ENCODE measurements around the gene PIK3R6. TPM values are rescaled to one million over a fixed set of nuclear protein-coding genes. Genes with fewer than 3 reads are reported as not detected.
A peak's percentile ranks its signal among the peaks of the same experiment; 100 is the strongest.

The PIK3R6 gene
- total RNA-seq, 1 donor from 2014 or later: not detected

- DNase-seq (ENCODE audit: extremely low spot score, unreplicated experiment): peak; percentile 32
- no peak for TF ChIP-seq CTCF (IDR thresholded peaks at IDR 0.05)
- no peak overlapping the region for H3K4me3 Mint-ChIP-seq (ENCODE audit: unreplicated experiment)
- peaks cover 9% of the 10 kb centered on the region for H3K9me3 Mint-ChIP-seq (ENCODE audit: unreplicated experiment)
- H3K4me1 Mint-ChIP-seq (ENCODE audit: unreplicated experiment): no peaks in the 10 kb centered on the region
- peaks cover 1% of the 10 kb centered on the region for H3K36me3 Mint-ChIP-seq (ENCODE audit: unreplicated experiment)
- H3K27me3 Mint-ChIP-seq (ENCODE audit: unreplicated experiment): peaks cover 8% of the 10 kb centered on the region
- no peak overlapping the region for H3K27ac Mint-ChIP-seq (ENCODE audit: unreplicated experiment)
Observed at GRCh38 chr17:8825802-8826201, 41.7 kb downstream of the PIK3R6 start.

- no peak for TF ChIP-seq CTCF (IDR thresholded peaks at IDR 0.05)
- Mint-ChIP-seq H3K27me3 (ENCODE audit: unreplicated experiment) (peaks cover 20% of the 10 kb centered on the region), H3K4me3 (ENCODE audit: unreplicated experiment) (no peak overlapping the region), H3K9me3 (ENCODE audit: unreplicated experiment) (peaks cover 9% of the 10 kb centered on the region), H3K4me1 (ENCODE audit: unreplicated experiment) (no peaks in the 10 kb centered on the region), H3K27ac (ENCODE audit: unreplicated experiment) (no peak overlapping the region), H3K36me3 (ENCODE audit: unreplicated experiment) (peaks cover 1% of the 10 kb centered on the region)
- peak; percentile 57 for DNase-seq (ENCODE audit: extremely low spot score, unreplicated experiment)
Observed at GRCh38 chr17:8823279-8823678, 44.2 kb downstream of the PIK3R6 start.

- Mint-ChIP-seq H3K4me1 (ENCODE audit: unreplicated experiment) (no peaks in the 10 kb centered on the region), H3K27ac (ENCODE audit: unreplicated experiment) (no peak overlapping the region), H3K36me3 (ENCODE audit: unreplicated experiment) (peaks cover 1% of the 10 kb centered on the region), H3K9me3 (ENCODE audit: unreplicated experiment) (peaks cover 9% of the 10 kb centered on the region), H3K27me3 (ENCODE audit: unreplicated experiment) (peaks cover 26% of the 10 kb centered on the region), H3K4me3 (ENCODE audit: unreplicated experiment) (no peak overlapping the region)
- DNase-seq (ENCODE audit: extremely low spot score, unreplicated experiment): peak; percentile 54
- TF ChIP-seq CTCF (IDR thresholded peaks at IDR 0.05): no peak
Observed at GRCh38 chr17:8822401-8823035, 45.0 kb downstream of the PIK3R6 start.

- Mint-ChIP-seq H3K4me1 (ENCODE audit: unreplicated experiment) (no peaks in the 10 kb centered on the region), H3K9me3 (ENCODE audit: unreplicated experiment) (peaks cover 9% of the 10 kb centered on the region), H3K27me3 (ENCODE audit: unreplicated experiment) (peaks cover 23% of the 10 kb centered on the region), H3K36me3 (ENCODE audit: unreplicated experiment) (peaks cover 1% of the 10 kb centered on the region), H3K4me3 (ENCODE audit: unreplicated experiment) (no peak overlapping the region), H3K27ac (ENCODE audit: unreplicated experiment) (no peak overlapping the region)
- DNase-seq (ENCODE audit: extremely low spot score, unreplicated experiment): peak; percentile 64
- TF ChIP-seq CTCF (IDR thresholded peaks at IDR 0.05): no peak
Observed at GRCh38 chr17:8821446-8822105, 45.9 kb downstream of the PIK3R6 start.

GRCh38 chr17:8820311-8821010 lies 47.0 kb downstream of the PIK3R6 start:
- Mint-ChIP-seq H3K4me3 (ENCODE audit: unreplicated experiment) (no peak overlapping the region), H3K4me1 (ENCODE audit: unreplicated experiment) (no peaks in the 10 kb centered on the region), H3K9me3 (ENCODE audit: unreplicated experiment) (peaks cover 9% of the 10 kb centered on the region), H3K27me3 (ENCODE audit: unreplicated experiment) (peaks cover 33% of the 10 kb centered on the region), H3K36me3 (ENCODE audit: unreplicated experiment) (peaks cover 1% of the 10 kb centered on the region), H3K27ac (ENCODE audit: unreplicated experiment) (no peak overlapping the region)
- no peak for TF ChIP-seq CTCF (IDR thresholded peaks at IDR 0.05)
- DNase-seq (ENCODE audit: extremely low spot score, unreplicated experiment): peak; percentile 73

All from osteocyte (in vitro differentiated cells).